Measurements from ENCODE around the gene TET3.

TET3 gene

GRCh38 chr2:73987109-73987947 lies 2.6 kb downstream of the TET3 start:
- DNase-seq (ENCODE audit: low spot score) = no peak

- no peak for DNase-seq (ENCODE audit: low spot score)
Observed at GRCh38 chr2:73987948-73988700, 3.4 kb downstream of the TET3 start.

GRCh38 chr2:73989972-73990371 lies 5.3 kb downstream of the TET3 start:
- no peak for DNase-seq (ENCODE audit: low spot score)

- DNase-seq (ENCODE audit: low spot score) = no peak
Observed at GRCh38 chr2:73990531-73990930, 5.8 kb downstream of the TET3 start.

GRCh38 chr2:73992036-73992435 lies 7.3 kb downstream of the TET3 start:
- no peak for DNase-seq (ENCODE audit: low spot score)

- no peak for DNase-seq (ENCODE audit: low spot score)
Observed at GRCh38 chr2:73993376-73993775, 8.7 kb downstream of the TET3 start.

GRCh38 chr2:73993778-73994177 lies 9.1 kb downstream of the TET3 start:
- DNase-seq (ENCODE audit: low spot score) = no peak

- no peak for DNase-seq (ENCODE audit: low spot score)
Observed at GRCh38 chr2:73994178-73994831, 9.6 kb downstream of the TET3 start.

- DNase-seq (ENCODE audit: low spot score) = no peak
Observed at GRCh38 chr2:73995810-73996209, 11.1 kb downstream of the TET3 start.

GRCh38 chr2:73997813-73998212 lies 13.1 kb downstream of the TET3 start:
- DNase-seq (ENCODE audit: low spot score) = no peak

- DNase-seq (ENCODE audit: low spot score) = no peak
Observed at GRCh38 chr2:73998451-73998850, 13.7 kb downstream of the TET3 start.

- DNase-seq (ENCODE audit: low spot score) = no peak
Observed at GRCh38 chr2:73998933-73999332, 14.2 kb downstream of the TET3 start.

- no peak for DNase-seq (ENCODE audit: low spot score)
Observed at GRCh38 chr2:73999881-74000597, 15.3 kb downstream of the TET3 start.

- no peak for DNase-seq (ENCODE audit: low spot score)
Observed at GRCh38 chr2:74000666-74001065, 16.0 kb downstream of the TET3 start.

GRCh38 chr2:74001121-74001520 lies 16.4 kb downstream of the TET3 start:
- no peak for DNase-seq (ENCODE audit: low spot score)

- peak; percentile 47 for DNase-seq (ENCODE audit: low spot score)
Observed at GRCh38 chr2:74001781-74002504, 17.2 kb downstream of the TET3 start.

GRCh38 chr2:74002505-74003421 lies 18.1 kb downstream of the TET3 start:
- peak; percentile 72 for DNase-seq (ENCODE audit: low spot score)

- peak; percentile 74 for DNase-seq (ENCODE audit: low spot score)
Observed at GRCh38 chr2:74003494-74004211, 18.9 kb downstream of the TET3 start.
